ENCODE measurements around the gene SLC28A3.

The SLC28A3 gene

DNA sequence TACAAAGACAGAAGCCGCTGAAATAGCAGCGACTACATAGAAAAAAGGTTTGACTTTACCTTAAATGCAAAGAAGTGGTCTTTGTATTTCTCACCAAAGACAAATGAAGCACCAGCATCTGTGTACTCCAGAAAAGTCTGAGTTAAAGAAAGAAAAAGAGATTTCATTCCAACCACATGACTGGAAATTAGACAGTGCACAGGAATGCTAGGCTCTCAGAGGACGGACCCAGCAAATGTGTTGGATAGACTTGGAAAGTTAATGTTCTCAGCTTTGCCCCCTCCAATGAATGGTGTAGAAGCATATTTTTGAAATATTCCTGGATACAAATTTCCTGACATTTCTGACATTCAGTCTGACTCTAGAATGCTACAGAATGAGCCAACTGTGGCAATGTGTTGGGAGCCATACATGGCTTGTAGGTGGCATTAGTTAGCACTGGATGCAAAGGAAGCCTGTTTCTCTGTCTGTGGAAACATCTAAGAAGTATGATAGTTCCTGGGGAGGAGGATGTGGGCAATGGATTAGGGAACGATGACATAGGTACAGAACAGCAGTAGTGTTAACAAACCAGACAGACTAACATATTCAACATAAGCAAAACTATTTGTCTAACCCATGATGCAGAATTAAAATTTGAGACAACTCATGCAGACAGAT lies 43.3 kb downstream of the SLC28A3 start:
- Mint-ChIP-seq H3K27ac (peak overlapping the region; percentile 100), H3K4me1 (ENCODE audit: low read depth) (peaks cover 63% of the 10 kb centered on the region), H3K9me3 (peaks cover 5% of the 10 kb centered on the region), H3K36me3 (ENCODE audit: low read depth) (peaks cover 14% of the 10 kb centered on the region), H3K27me3 (ENCODE audit: low read depth) (no peaks in the 10 kb centered on the region), H3K4me3 (peak overlapping the region; percentile 11)

GRCh38 chr9:84296146-84296843 lies 44.3 kb downstream of the SLC28A3 start:
- H3K36me3 Mint-ChIP-seq (ENCODE audit: low read depth): peaks cover 7% of the 10 kb centered on the region
- H3K4me3 Mint-ChIP-seq: peak overlapping the region; percentile 56
- H3K27ac Mint-ChIP-seq: peak overlapping the region; percentile 100
- no peaks in the 10 kb centered on the region for H3K27me3 Mint-ChIP-seq (ENCODE audit: low read depth)
- H3K9me3 Mint-ChIP-seq: no peaks in the 10 kb centered on the region
- H3K4me1 Mint-ChIP-seq (ENCODE audit: low read depth): peaks cover 56% of the 10 kb centered on the region

GRCh38 chr9:84294241-84294950 lies 46.2 kb downstream of the SLC28A3 start:
- Mint-ChIP-seq H3K4me3 (peak overlapping the region; percentile 33), H3K36me3 (ENCODE audit: low read depth) (peaks cover 12% of the 10 kb centered on the region), H3K4me1 (ENCODE audit: low read depth) (peaks cover 65% of the 10 kb centered on the region), H3K27me3 (ENCODE audit: low read depth) (no peaks in the 10 kb centered on the region), H3K9me3 (no peaks in the 10 kb centered on the region), H3K27ac (peak overlapping the region; percentile 100)

DNA sequence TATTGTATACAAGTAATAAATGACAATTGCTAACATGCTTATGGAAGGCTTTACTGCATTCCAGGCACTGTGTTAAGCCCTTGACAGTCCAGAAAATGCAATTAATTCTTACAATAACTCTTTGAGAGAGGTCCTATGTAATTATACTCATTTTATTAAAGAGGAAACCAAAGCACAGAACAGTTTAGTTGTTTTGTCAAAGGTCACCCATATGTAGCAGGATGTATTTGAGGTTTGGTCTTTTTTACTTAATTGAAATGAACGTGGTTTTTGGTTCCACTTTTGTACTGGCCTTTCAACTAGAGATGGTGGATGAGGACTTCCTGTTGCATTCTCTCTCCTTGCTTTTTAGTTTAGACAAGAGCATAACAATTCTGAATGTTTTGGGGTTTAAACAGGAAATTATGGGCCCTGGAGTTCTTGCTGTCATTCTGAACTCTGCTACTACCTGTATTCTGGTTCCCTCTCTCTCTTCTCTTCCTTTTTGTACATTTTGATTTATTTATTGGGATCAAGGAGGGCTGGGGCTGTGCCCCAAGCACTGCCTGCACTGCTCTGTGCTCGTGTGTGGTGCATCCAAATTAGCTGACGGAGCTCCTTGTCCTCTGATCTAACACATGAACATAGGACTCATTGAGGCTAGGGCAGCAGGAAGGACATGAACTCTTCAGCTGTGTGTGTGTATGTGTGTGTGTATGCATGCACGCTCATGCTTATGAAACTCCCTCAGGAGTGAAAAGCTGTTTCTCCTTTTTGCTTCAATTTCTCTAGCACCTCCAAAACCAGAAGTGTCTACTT lies 47.4 kb downstream of the SLC28A3 start:
- Mint-ChIP-seq H3K27ac (peak overlapping the region; percentile 100), H3K27me3 (ENCODE audit: low read depth) (no peaks in the 10 kb centered on the region), H3K36me3 (ENCODE audit: low read depth) (peaks cover 17% of the 10 kb centered on the region), H3K4me1 (ENCODE audit: low read depth) (peaks cover 58% of the 10 kb centered on the region), H3K4me3 (peak overlapping the region; percentile 78), H3K9me3 (no peaks in the 10 kb centered on the region)

DNA sequence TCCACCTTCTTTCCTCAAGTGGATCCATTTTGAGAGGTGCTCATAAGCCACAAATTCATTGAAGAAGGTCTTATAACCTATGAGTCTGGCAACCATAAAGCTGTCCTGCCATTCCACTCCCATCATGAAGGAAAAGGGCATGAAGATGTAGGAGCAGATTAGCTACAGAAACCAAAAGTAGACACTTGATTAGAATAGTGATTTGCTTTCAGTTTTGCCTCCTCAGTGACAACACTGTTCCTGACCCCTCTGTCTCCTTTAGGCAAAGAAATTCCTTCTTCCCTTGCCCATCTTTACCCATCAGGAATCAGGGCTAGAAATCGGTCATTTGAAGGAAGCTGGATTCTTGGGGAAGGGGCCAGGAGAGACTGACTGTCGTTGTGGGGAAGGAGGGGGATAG lies 55.2 kb downstream of the SLC28A3 start:
- H3K27ac Mint-ChIP-seq: peak overlapping the region; percentile 90
- no peaks in the 10 kb centered on the region for H3K27me3 Mint-ChIP-seq (ENCODE audit: low read depth)
- H3K36me3 Mint-ChIP-seq (ENCODE audit: low read depth): peaks cover 17% of the 10 kb centered on the region
- peak overlapping the region; percentile 58 for H3K4me3 Mint-ChIP-seq
- H3K4me1 Mint-ChIP-seq (ENCODE audit: low read depth): peaks cover 19% of the 10 kb centered on the region
- H3K9me3 Mint-ChIP-seq: no peaks in the 10 kb centered on the region

GRCh38 chr9:84283946-84284345 lies 56.6 kb downstream of the SLC28A3 start:
- Mint-ChIP-seq H3K4me3 (no peak overlapping the region), H3K9me3 (no peaks in the 10 kb centered on the region), H3K27ac (no peak overlapping the region), H3K27me3 (ENCODE audit: low read depth) (no peaks in the 10 kb centered on the region), H3K4me1 (ENCODE audit: low read depth) (peaks cover 17% of the 10 kb centered on the region), H3K36me3 (ENCODE audit: low read depth) (peaks cover 11% of the 10 kb centered on the region)

DNA sequence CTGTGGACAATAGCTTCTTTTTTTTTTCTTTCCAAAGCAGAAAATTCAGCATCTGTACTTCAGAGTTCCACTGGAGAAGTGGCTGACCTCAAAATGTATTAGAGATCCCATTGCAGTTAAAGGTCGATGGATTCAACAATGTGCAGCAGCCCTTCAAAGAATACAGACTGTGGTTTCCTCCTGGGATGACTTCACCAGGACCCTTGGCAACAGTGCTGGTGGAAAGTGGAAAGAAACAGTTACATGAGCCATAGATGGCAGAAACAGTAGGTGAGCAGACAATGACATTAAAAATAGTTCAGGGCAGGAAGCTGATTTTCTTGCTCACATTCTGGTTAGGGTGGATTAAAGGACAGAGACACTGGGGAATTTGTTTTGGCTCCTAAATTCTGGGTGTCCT lies 62.4 kb downstream of the SLC28A3 start:
- Mint-ChIP-seq H3K27me3 (ENCODE audit: low read depth) (no peaks in the 10 kb centered on the region), H3K27ac (no peak overlapping the region), H3K4me1 (ENCODE audit: low read depth) (peaks cover 6% of the 10 kb centered on the region), H3K36me3 (ENCODE audit: low read depth) (peaks cover 7% of the 10 kb centered on the region), H3K4me3 (no peak overlapping the region), H3K9me3 (no peaks in the 10 kb centered on the region)

DNA sequence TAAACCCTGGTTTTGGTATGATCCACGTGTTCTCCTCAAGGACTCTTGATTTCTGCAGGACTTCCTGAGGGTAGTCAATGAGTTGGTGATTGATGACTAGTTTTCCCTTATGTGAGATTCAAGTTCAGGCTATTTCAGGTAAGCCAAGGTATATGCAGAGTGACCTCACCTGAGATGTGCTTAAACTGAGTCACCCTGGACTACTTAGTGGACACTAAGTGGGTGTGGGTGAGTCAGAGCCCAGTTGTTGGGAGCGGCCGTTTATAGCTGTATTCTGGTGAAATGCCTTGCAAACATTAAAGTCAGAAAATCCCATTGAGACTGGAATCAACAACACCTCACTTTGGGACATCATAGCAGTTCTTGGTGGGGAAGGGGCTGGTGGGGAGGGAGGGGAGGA lies 62.9 kb downstream of the SLC28A3 start:
- H3K27me3 Mint-ChIP-seq (ENCODE audit: low read depth): no peaks in the 10 kb centered on the region
- no peak overlapping the region for H3K27ac Mint-ChIP-seq
- H3K9me3 Mint-ChIP-seq: no peaks in the 10 kb centered on the region
- no peak overlapping the region for H3K4me3 Mint-ChIP-seq
- H3K4me1 Mint-ChIP-seq (ENCODE audit: low read depth): peaks cover 7% of the 10 kb centered on the region
- H3K36me3 Mint-ChIP-seq (ENCODE audit: low read depth): peaks cover 7% of the 10 kb centered on the region

GRCh38 chr9:84276741-84277140 lies 63.8 kb downstream of the SLC28A3 start:
- no peaks in the 10 kb centered on the region for H3K27me3 Mint-ChIP-seq (ENCODE audit: low read depth)
- no peak overlapping the region for H3K27ac Mint-ChIP-seq

GRCh38 chr9:84271921-84272556 lies 68.5 kb downstream of the SLC28A3 start:
- peak overlapping the region; percentile 76 for H3K4me3 Mint-ChIP-seq
- peaks cover 23% of the 10 kb centered on the region for H3K4me1 Mint-ChIP-seq (ENCODE audit: low read depth)
- no peaks in the 10 kb centered on the region for H3K36me3 Mint-ChIP-seq (ENCODE audit: low read depth)
- no peak overlapping the region for H3K27ac Mint-ChIP-seq
- H3K9me3 Mint-ChIP-seq: no peaks in the 10 kb centered on the region
- H3K27me3 Mint-ChIP-seq (ENCODE audit: low read depth): no peaks in the 10 kb centered on the region

More at GRCh38 chr9:84276741-84277140, 63.8 kb downstream of the SLC28A3 start:
- Mint-ChIP-seq H3K4me3 (no peak overlapping the region), H3K4me1 (ENCODE audit: low read depth) (peaks cover 9% of the 10 kb centered on the region), H3K9me3 (no peaks in the 10 kb centered on the region), H3K36me3 (ENCODE audit: low read depth) (peaks cover 7% of the 10 kb centered on the region)

DNA sequence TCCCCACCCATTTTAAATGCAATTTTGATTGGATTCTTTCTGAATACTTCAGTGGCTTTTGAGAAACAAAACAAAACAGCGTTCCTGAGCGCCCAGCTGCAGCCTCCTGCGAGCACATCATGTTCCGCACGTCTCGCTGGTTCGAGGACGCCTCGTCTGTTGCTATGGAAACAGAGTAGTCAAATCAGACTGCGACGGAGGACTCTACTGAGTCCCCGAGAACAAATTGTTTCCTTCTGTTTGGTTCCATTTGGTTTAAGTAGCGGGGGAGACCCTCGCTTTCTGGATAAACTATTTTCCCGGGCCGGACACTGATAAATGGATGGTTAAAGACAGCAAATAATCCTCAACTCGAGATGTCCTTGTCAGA lies 69.0 kb downstream of the SLC28A3 start:
- H3K27me3 Mint-ChIP-seq (ENCODE audit: low read depth): no peaks in the 10 kb centered on the region
- H3K9me3 Mint-ChIP-seq: no peaks in the 10 kb centered on the region
- peak overlapping the region; percentile 76 for H3K4me3 Mint-ChIP-seq
- H3K27ac Mint-ChIP-seq: peak overlapping the region; percentile 55
- no peaks in the 10 kb centered on the region for H3K36me3 Mint-ChIP-seq (ENCODE audit: low read depth)
- H3K4me1 Mint-ChIP-seq (ENCODE audit: low read depth): peaks cover 25% of the 10 kb centered on the region

DNA sequence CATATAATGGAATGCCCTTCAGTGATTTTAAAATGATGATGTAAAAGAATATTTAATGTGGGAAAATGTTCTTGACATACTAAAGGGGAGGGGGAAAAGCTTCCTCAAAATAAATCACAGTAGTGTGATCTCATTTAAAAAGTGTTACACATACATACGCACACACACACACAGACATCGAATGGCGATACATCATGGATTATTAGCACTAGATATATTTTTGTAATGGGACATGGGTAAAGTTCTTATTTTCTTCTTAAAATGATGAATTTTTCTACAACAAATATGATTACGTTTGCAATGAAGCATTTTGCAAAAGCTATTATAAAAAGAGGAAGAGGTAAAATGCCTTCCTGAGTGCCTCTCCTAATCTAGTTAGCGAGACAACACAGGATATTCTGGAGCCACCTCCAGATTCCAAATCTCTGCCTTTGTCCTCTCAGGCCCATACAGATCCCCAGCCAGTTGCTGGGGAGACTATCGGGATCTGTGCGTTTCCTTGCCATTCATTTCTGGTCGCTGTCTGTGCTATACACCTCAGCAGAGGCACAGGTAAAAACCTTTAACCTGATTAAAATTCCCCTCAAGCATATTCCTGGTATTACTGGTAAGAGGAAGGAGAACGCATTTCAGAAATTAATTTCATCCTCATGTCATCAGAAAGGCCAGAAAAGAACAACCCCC lies 69.6 kb downstream of the SLC28A3 start:
- H3K9me3 Mint-ChIP-seq: no peaks in the 10 kb centered on the region
- peak overlapping the region; percentile 55 for H3K27ac Mint-ChIP-seq
- H3K4me3 Mint-ChIP-seq: peak overlapping the region; percentile 76
- H3K36me3 Mint-ChIP-seq (ENCODE audit: low read depth): no peaks in the 10 kb centered on the region
- peaks cover 30% of the 10 kb centered on the region for H3K4me1 Mint-ChIP-seq (ENCODE audit: low read depth)
- H3K27me3 Mint-ChIP-seq (ENCODE audit: low read depth): no peaks in the 10 kb centered on the region

DNA sequence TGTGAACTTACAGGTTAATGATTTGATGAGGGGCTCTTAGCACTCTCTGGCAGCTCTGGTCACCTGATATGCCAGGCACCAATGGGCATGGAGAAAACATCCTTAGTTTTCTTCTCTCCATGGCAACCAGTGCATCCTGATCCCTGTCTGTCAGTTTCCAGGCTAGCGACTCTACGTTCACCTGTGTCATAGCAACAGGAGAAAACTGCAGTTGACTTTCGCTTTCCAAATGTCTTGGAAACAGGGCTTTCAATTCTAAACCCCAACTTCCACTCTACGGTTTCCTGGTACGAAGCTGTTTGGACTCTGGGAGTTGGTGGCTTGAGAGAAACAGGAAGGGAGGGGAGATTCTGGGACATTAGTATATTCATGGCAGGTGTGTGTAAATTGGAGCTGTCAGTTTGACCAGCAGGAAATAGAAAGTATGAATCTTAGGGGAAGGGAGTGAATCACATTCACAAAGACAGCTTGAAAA lies 74.4 kb downstream of the SLC28A3 start:
- Mint-ChIP-seq H3K9me3 (no peaks in the 10 kb centered on the region), H3K27ac (peak overlapping the region; percentile 83), H3K27me3 (ENCODE audit: low read depth) (no peaks in the 10 kb centered on the region), H3K4me3 (peak overlapping the region; percentile 71), H3K4me1 (ENCODE audit: low read depth) (peaks cover 22% of the 10 kb centered on the region), H3K36me3 (ENCODE audit: low read depth) (no peaks in the 10 kb centered on the region)

Measured in T-helper 1 cell treated with Interleukin-12 subunit alpha and Interleukin-12 subunit beta and Interleukin-4 antibody, amounts not matched to agents 30 μg/mL and 1 μg/mL, for 36 hours (primary cell).